ENCODE results near the gene GRIA4.

DNA sequence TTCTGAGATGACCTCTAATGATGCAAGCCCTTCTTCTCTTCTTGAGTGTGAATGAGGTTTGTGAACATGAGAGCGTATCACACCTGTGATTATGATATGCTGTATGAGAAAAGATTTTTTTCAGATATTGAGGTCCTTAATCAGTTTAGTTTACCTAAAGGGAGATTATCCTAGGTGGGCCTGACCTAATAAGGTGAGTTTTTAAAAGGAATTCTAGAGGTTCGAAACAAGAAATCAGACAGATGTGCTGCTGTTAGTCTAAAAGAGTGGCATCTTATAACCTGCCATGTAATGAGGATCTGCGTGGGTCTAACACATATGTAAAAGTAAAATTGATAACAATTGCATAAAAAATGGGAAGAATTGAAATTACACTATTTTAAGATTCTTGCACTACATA lies 378.3 kb downstream of the GRIA4 start:
- TF ChIP-seq, protein P1, sequence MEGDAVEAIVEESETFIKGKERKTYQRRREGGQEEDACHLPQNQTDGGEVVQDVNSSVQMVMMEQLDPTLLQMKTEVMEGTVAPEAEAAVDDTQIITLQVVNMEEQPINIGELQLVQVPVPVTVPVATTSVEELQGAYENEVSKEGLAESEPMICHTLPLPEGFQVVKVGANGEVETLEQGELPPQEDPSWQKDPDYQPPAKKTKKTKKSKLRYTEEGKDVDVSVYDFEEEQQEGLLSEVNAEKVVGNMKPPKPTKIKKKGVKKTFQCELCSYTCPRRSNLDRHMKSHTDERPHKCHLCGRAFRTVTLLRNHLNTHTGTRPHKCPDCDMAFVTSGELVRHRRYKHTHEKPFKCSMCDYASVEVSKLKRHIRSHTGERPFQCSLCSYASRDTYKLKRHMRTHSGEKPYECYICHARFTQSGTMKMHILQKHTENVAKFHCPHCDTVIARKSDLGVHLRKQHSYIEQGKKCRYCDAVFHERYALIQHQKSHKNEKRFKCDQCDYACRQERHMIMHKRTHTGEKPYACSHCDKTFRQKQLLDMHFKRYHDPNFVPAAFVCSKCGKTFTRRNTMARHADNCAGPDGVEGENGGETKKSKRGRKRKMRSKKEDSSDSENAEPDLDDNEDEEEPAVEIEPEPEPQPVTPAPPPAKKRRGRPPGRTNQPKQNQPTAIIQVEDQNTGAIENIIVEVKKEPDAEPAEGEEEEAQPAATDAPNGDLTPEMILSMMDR (IDR thresholded peaks at IDR 0.05; ENCODE audit: poor library complexity, severe bottlenecking): no peak
- TF ChIP-seq, protein P2, sequence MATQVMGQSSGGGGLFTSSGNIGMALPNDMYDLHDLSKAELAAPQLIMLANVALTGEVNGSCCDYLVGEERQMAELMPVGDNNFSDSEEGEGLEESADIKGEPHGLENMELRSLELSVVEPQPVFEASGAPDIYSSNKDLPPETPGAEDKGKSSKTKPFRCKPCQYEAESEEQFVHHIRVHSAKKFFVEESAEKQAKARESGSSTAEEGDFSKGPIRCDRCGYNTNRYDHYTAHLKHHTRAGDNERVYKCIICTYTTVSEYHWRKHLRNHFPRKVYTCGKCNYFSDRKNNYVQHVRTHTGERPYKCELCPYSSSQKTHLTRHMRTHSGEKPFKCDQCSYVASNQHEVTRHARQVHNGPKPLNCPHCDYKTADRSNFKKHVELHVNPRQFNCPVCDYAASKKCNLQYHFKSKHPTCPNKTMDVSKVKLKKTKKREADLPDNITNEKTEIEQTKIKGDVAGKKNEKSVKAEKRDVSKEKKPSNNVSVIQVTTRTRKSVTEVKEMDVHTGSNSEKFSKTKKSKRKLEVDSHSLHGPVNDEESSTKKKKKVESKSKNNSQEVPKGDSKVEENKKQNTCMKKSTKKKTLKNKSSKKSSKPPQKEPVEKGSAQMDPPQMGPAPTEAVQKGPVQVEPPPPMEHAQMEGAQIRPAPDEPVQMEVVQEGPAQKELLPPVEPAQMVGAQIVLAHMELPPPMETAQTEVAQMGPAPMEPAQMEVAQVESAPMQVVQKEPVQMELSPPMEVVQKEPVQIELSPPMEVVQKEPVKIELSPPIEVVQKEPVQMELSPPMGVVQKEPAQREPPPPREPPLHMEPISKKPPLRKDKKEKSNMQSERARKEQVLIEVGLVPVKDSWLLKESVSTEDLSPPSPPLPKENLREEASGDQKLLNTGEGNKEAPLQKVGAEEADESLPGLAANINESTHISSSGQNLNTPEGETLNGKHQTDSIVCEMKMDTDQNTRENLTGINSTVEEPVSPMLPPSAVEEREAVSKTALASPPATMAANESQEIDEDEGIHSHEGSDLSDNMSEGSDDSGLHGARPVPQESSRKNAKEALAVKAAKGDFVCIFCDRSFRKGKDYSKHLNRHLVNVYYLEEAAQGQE (IDR thresholded peaks at IDR 0.05; ENCODE audit: borderline replicate concordance): no peak
- TF ChIP-seq POLR2AphosphoS5 (IDR thresholded peaks at IDR 0.05): no peak
- TF ChIP-seq SMC3 (conservative IDR thresholded peaks at IDR 0.05; ENCODE audit: poor library complexity): no peak
- no peak for TF ChIP-seq EP300 (conservative IDR thresholded peaks at IDR 0.05; ENCODE audit: poor library complexity, severe bottlenecking)

Measured in neural cell (in vitro differentiated cells).